ENCODE measurements around the gene AGPAT1.
A peak's percentile ranks its signal among the peaks of the same experiment; 100 is the strongest.
"Not testable (repeated sequence)": the region's sequence is repeated elsewhere in the genome, so short reads cannot be mapped to it uniquely, and the experiment has no call there.

Gene AGPAT1

GRCh38 chr6:32146687-32147086, 29.2 kb downstream of the AGPAT1 start:
- DNase-seq, result no peak

- DNase-seq, result no peak
These were observed 29.6 kb downstream of the AGPAT1 start for GRCh38 chr6:32146287-32146686.

- not testable (repeated sequence) for DNase-seq
These were observed 31.6 kb downstream of the AGPAT1 start for GRCh38 chr6:32144238-32144637.

GRCh38 chr6:32140420-32141046, 35.4 kb downstream of the AGPAT1 start:
- no peak for DNase-seq

- no peak for DNase-seq
These were observed 36.3 kb downstream of the AGPAT1 start for GRCh38 chr6:32139590-32139989.

GRCh38 chr6:32137454-32137853, 38.4 kb downstream of the AGPAT1 start:
- DNase-seq, result no peak

GRCh38 chr6:32133786-32134185, 42.1 kb downstream of the AGPAT1 start:
- no peak for DNase-seq

- no peak for DNase-seq
These were observed 43.8 kb downstream of the AGPAT1 start for GRCh38 chr6:32132110-32132509.

GRCh38 chr6:32131439-32131948, 44.4 kb downstream of the AGPAT1 start:
- no peak for DNase-seq

- DNase-seq, result no peak
These were observed 46.4 kb downstream of the AGPAT1 start for GRCh38 chr6:32129297-32130088.

- DNase-seq, result no peak
These were observed 47.1 kb downstream of the AGPAT1 start for GRCh38 chr6:32128751-32129296.

- peak; percentile 98 for DNase-seq
These were observed 47.9 kb downstream of the AGPAT1 start, which contains the start of gene ATF6B for GRCh38 chr6:32127717-32128592. Gene ATF6B (minus strand): TSS chr6:32128246. CDS start chr6:32128207, 39 bp downstream.

GRCh38 chr6:32127409-32127716, 48.5 kb downstream of the AGPAT1 start:
- no peak for DNase-seq

- DNase-seq, result no peak
These were observed 49.0 kb downstream of the AGPAT1 start for GRCh38 chr6:32126880-32127279.

- DNase-seq, result no peak
These were observed 52.2 kb downstream of the AGPAT1 start for GRCh38 chr6:32123681-32124080.

GRCh38 chr6:32120573-32121059, 55.3 kb downstream of the AGPAT1 start:
- no peak for DNase-seq

- DNase-seq, result peak; percentile 76
These were observed 56.9 kb downstream of the AGPAT1 start for GRCh38 chr6:32118782-32119628.

All from CD4-positive, alpha-beta T cell treated with Interleukin-6 for 4 hours (primary cell).